RWPE1 (cell line): ENCODE measurements around the gene OSBPL1A.

ENCODE experiments used
- CTCF ChIA-PET: fragments of 350-600 bp; sonication (Branson Sonifier 250); formaldehyde crosslinking; extraction: SDS; loops from one replicate; lab custom pipeline; 2021; lab: Yijun Ruan, JAX
- POLR2A ChIA-PET: fragments of 400-600 bp; formaldehyde crosslinking; extraction: SDS; loops from one replicate; lab custom pipeline; 2020; ENCODE audit warnings: antibody characterized with exemption; ENCODE audit not compliant: low non-redundant PET; lab: Yijun Ruan, JAX
- DNase-seq: peaks from one replicate; pipeline ENCODE4 v3.0.0; 2012; ENCODE audit warnings: low spot score
- H3K27ac ChIP-seq: fragments of 450-650 bp; 2 replicates; pipeline ENCODE4 v1.5.1; 2017
- TF ChIP-seq, protein P1 (sequence below): fragments of 450-650 bp; conservative IDR thresholded peaks from 2 replicates; pipeline ENCODE4 v1.5.1; 2017; ENCODE audit warnings: low read depth, mild to moderate bottlenecking

OSBPL1A gene

DNA sequence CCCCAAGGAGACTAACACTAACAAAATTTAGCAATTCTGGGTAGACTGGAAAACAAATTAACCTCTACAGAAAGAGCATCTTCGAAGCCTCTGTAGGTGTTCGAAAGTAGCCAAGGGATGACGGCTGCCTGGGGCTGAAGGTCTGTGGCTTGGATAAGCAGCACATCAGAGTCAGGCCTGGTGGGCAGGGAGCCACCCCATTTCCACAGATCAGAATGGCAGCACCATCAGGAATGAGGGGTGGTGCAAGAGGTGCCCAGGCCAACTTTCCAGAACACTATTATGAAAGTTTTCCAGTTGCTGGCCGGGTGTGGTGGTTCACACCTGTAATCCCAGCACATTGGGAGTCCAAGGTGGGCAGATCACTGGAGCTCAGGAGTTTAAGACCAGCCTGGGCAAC is 200.9 kb downstream of the OSBPL1A start:
- TF ChIP-seq, protein P1, sequence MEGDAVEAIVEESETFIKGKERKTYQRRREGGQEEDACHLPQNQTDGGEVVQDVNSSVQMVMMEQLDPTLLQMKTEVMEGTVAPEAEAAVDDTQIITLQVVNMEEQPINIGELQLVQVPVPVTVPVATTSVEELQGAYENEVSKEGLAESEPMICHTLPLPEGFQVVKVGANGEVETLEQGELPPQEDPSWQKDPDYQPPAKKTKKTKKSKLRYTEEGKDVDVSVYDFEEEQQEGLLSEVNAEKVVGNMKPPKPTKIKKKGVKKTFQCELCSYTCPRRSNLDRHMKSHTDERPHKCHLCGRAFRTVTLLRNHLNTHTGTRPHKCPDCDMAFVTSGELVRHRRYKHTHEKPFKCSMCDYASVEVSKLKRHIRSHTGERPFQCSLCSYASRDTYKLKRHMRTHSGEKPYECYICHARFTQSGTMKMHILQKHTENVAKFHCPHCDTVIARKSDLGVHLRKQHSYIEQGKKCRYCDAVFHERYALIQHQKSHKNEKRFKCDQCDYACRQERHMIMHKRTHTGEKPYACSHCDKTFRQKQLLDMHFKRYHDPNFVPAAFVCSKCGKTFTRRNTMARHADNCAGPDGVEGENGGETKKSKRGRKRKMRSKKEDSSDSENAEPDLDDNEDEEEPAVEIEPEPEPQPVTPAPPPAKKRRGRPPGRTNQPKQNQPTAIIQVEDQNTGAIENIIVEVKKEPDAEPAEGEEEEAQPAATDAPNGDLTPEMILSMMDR: no peak
- ChIA-PET CTCF (no interaction called here), POLR2A (no interaction called here)
- no peak for DNase-seq
- no peak overlapping the region for H3K27ac ChIP-seq

DNA sequence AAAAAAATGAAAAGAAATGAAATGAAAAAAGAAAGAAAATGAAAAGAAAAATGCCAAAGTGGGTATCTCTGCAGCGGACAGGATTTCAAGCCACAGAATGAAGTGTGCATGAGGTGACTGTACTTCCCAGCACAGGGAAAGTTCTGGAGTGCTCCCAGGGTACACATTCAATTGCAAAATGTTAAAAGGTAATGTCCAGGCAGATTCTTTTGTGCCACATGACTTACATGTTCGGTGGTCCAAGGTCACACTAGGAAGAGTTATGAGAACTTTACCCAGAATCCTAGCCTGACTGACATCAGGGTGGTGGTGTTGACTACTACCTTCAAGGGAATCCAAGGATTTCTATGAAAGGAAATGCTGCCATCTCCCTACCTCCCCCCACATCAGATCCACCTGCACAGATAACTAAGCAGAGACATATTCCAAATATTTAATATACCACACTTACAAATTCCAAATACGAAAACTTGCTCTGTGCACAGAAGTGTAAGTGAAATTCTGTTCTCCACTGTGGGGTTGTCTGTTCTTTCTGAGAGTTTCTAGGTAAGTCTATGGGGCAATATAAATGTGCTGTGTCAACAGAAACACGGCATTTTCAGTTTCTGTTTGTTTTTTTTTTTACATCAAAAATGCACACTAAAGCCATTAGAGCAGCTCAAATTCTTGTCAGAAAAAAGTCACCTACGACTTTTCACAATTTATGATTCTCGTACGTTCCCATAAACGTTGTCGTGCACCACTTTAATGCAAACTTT is 202.1 kb downstream of the OSBPL1A start:
- ChIA-PET CTCF (no interaction called here), POLR2A (no interaction called here)
- no peak overlapping the region for H3K27ac ChIP-seq
- no peak for DNase-seq
- TF ChIP-seq, protein P1: no peak

DNA sequence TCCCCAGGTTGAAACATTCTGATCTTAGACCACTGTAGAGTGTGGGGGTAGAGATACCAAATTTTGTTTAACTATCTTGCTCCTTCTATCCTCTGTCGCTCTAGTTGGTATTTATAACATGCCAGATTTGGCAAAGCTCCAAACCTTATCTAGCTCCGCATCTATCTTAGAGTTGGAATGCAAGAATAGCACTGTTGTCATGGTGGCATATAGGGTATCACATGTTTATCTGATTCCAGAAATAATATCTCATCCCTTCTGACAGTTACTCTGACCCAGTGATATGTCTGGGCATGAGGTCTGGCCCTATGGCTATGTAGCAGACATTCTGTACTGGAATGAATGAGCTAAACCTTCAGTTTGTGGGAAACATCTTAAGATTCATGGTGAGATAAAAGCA is 207.0 kb downstream of the OSBPL1A start:
- DNase-seq: no peak
- TF ChIP-seq, protein P1: no peak
- no peak overlapping the region for H3K27ac ChIP-seq
- POLR2A ChIA-PET: no interaction called here
- CTCF ChIA-PET: interaction anchor here (0.5 kb wide), 1 partner anchor 832 kb away, joined by 3 read pairs; no protein-coding TSS in a partner anchor

DNA sequence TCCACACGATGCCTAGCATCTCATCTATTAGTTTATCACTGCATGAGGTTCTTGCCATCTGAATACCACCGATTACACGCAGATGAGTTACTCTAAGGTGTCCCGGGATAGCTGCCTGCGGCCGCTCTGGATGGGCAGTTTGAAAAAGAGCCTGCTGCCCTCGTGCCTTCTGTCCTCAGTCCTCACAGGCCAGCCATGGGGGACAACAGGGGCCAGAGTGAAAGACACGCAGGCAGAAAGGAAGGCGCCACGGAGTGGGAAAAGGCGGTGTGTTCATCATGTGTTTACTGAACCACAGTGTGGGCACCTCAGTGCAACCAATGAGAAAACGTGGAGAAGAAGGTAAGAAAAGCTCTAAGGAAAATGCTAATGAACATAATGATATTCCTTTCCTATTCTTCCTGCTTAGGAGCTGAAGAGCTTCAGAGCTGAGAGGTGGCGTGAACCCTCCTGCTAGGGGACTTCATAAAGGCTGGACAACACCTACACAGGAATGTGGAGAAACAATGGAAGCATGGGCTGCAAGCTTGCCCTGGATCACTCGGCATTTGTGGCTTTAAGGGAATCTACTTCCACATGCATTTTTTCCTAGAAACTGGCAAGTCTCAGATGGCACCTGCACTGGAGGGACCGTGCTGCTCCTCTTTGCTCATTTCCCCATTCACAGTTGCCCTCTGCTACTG is 207.8 kb downstream of the OSBPL1A start:
- no peak for DNase-seq
- ChIA-PET CTCF (no interaction called here), POLR2A (no interaction called here)
- H3K27ac ChIP-seq: no peak overlapping the region
- TF ChIP-seq, protein P1: no peak

DNA sequence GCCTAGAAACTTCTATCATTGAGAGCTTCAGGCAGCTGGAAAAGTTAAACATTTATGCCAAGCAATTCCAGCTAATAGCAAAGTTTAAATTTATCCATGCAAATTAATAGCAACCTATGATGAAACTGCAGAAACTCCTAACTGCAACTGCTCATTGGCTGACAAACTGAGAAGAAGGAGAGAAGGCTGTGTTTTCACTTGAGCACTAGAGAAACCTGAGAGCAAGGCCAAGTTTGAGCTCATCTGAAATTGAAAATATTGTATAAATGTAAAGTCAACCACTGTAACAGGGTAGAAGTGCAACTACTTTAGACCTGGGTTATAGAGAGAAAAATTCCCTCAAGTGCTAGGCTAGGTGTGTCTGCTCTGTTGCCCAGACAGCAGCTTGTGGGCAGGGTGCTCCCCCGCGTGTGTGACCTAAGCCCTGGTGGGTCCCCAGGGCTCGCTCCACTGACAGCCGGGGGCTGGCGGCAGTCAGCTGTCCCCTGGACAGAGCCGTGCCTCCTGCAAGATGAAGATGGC is 208.6 kb downstream of the OSBPL1A start:
- DNase-seq: no peak
- no peak overlapping the region for H3K27ac ChIP-seq
- ChIA-PET POLR2A (no interaction called here), CTCF (no interaction called here)
- TF ChIP-seq, protein P1: no peak

DNA sequence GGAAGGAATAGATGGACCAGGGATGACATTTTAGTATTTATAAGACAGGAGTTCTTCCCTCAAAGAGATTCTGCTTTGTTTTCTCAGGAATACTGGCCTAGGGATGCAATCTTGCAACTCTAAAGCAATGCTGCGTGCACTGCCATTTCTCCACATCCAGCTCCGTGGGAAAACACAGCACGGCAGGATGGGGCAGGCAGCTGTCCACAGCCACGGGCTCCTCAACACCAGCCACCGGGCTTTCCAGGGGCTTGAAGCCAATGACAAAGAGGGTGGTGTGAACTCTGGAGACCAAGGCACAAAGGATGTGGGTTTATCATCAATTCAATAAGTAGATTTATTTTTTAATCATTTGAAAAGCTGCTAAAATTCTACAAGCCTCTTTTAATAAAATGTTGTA is 209.5 kb downstream of the OSBPL1A start:
- no peak for DNase-seq
- H3K27ac ChIP-seq: no peak overlapping the region
- ChIA-PET POLR2A (no interaction called here), CTCF (interaction anchor here (1.0 kb wide), 1 partner anchor 93 kb away, joined by 6 read pairs; no protein-coding TSS in a partner anchor)
- TF ChIP-seq, protein P1: no peak
